ENCODE data around the gene CCNL1.

DNA sequence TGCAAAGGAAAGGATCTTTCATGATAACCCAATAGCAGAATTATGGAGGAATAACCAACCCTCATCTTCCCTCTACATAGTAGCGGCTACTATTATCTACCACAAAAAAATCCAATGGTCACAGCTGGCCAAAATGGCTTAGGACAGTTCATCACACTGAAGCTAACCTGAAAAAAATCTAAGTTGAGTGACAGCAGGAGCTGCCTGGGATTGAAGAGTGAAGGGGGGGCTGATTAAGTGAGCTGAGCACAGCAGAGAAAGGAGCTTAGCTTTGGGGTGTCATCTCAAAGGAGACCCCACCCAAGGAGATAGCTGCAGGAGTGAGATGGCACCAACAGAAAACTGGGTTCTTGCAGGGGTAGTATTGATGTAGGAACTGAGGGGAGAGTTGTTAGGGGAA is 33.6 kb downstream of the CCNL1 start:
- TF ChIP-seq RCOR1 (IDR thresholded peaks at IDR 0.05; ENCODE audit: insufficient replicate concordance, low read length) (no peak), POLR2A (IDR thresholded peaks at IDR 0.05; ENCODE audit: low read depth, low read length) (no peak), CTCF (conservative IDR thresholded peaks at IDR 0.05; ENCODE audit: low read depth, low read length) (no peak), USF2 (IDR thresholded peaks at IDR 0.05; ENCODE audit: low read depth, low read length) (no peak), BHLHE40 (IDR thresholded peaks at IDR 0.05; ENCODE audit: low read depth, low read length) (no peak), SMC3 (IDR thresholded peaks at IDR 0.05; ENCODE audit: low read depth, low read length) (no peak)

All from IMR-90 (cell line).